NOMO-1 treated with DMSO at 0.1 percent for 48 hours (cell line): ENCODE results near the gene RUNDC1.
"Not testable (repeated sequence)": the region's sequence is repeated elsewhere in the genome, so short reads cannot be mapped to it uniquely, and the experiment has no call there.

Experiments
- DNase-seq: peaks from one replicate; lab custom pipeline; 2025; ENCODE audit not compliant: unreplicated experiment; lab: John Stamatoyannopoulos, UW

Gene RUNDC1

DNA sequence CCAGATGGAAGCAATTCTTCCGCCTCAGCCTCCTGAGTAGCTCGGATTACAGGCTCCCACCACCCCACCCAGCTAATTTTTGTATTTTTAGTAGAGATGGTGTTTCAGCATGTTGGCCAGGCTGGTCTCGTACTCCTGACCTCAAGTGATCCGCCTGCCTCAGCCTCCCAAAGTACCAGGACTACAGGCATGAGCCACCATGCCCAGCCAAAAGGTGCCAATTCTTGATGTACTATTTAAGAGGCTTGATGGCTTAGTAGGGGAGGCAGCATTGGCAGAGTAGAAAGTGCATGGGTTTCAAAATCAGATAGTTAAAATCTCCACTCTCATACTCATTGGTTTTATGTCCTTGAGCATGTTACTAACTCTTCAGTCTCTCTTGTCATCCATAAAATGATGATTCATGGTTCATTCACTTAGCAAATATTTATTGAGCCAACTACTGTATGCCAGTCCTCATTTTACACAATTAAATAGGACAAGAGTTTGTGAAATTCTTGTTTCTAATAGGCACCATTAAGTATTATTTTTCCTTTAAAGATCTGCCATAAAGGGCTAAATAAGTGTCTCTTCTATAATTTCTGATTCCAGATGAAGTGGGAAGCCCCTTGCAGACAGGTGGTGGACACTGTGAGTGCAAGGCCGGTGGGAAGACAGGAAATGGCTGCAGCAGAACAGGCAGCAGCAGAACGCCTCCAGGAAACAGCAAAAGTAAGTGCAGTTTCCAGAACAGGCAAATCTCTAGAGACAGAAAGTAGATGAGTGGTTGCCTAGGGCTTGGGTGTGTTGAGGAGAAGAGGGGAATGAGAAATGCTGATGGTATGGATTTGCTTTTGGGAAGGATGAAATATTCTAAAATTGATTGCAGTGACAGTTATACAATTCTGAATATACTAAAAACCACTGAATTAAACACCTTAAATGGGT lies 9.6 kb downstream of the RUNDC1 start:
- no peak for DNase-seq

DNA sequence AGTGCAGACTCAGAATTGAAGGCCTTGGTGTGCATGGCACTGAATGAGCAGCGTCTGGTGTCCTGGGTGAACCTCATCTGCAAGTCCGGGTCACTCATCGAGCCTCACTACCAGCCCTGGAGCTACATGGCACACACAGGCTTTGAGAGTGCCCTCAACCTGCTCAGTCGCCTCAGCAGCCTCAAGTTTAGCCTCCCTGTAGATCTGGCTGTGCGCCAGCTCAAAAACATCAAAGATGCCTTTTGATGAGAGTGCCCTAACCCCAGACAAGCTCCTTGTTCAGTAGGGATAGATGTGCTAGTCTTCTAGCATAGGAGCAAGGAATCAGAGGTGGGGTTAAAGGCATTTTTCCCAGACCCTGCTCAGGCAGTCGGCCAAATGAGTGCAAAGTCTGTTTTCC lies 11.1 kb downstream of the RUNDC1 start:
- DNase-seq = no peak

DNA sequence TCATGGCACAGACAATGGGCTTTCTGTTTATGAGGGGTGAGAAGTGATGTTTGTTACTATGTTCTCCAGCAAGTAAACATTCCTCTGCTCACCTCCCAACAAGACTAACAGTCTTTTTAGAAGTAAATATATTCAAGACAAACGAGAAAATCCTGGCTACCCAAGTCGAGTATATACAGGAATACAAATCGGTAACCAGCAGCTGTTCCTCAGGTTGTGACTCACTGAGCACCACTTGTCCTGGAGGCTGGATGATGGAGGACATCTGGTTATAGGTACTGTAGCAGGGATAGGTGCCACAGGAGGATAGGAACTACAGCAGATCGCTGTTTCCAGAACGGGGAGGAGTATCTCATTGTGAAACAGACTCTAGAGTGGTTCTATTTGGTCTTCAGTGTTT lies 12.5 kb downstream of the RUNDC1 start:
- no peak for DNase-seq

DNA sequence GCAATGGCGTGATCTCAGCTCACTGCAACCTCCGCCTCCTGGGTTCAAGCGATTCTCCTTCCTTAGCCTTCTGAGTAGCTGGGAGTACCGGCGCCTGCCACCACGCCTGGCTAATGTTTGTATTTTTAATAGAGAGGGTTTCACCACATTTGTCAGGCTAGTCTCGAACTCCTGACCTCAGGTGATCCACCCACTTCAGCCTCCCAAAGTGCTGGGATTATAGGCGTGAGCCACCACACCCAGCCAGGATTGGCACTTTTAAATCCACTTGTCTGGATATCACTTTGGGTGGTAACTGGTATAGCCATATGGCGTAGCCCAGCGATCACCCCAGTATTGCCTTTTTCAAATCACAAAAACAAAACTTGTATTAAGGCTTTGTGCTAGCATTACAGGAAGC lies 13.5 kb downstream of the RUNDC1 start:
- DNase-seq = not testable (repeated sequence)

DNA sequence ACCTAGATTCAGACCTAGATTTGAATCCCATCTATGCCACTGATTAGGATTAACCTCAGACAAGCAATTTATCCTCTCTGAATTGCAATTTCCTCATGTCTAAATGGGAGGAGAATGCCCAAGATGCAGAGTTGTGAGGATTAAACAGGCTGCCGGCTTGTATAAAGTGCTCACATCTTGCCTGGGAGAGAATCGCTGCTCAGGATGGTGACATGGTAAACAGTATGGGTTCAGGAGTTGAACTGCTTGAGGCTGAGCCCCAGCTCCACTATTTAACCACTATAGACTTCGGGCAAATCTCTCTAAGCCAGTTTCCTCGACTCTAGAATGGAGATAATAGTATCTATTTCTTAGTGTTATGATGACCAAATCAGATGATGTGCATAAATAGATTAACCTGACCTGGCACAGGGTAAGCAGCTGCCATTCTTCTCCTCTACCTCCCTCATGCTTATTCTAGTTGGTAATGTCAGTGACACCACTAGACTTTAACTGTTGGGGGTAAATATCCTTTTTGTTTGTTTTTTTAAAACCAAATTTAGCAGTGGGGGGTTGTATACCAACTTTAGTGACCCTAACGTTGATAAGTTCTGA lies 17.1 kb downstream of the RUNDC1 start:
- peak; percentile 31 for DNase-seq

DNA sequence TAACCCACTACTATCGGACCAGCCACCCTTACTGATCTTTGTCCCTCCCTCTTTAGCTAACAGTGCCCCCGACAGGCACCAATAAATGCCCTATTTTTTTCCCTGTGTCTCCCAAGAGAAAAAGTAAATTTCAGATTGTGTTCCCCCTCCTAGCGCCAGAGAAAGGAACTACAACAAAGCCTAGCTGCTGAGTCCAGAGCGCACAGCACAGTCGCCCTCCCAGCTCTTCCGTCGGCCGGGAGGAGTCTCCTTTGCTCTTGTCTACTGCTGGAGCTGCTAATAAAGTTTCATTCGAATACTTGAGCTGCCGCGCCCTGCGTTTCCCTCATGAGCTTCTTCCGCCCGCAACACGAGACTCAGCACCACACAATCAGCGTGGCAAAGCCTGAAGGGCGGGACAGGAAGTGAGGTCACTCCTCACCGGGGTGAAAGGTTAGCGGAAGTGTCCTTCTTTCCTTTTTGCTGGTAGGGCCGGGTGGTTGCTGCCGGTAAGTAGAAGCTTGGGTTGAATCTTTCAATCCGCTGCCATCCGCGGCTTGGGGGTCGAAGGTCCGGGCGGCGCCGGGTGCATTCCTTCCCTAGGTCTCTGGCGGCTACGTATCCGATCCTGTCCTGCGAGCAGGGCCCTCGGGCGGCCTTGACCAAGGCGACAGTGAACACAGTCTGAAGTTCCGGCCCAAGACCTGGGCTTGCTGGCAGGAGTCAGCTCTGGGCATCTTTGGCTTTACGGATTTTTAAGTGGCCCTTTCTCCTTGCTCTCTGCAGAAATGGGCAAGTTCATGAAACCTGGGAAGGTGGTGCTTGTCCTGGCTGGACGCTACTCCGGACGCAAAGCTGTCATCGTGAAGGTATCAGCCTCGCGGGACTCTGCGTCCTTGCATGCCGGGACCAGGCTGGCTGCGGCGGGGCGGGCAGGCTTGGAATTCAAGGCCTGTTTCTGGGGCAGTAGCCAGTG lies 17.9 kb downstream of the RUNDC1 start, which contains the start of gene RPL27:
Gene RPL27 (plus strand): TSS at position 436 of the 955 bp plus-strand sequence. CDS start 332 bp downstream, at position 768.
- DNase-seq = peak; percentile 99

DNA sequence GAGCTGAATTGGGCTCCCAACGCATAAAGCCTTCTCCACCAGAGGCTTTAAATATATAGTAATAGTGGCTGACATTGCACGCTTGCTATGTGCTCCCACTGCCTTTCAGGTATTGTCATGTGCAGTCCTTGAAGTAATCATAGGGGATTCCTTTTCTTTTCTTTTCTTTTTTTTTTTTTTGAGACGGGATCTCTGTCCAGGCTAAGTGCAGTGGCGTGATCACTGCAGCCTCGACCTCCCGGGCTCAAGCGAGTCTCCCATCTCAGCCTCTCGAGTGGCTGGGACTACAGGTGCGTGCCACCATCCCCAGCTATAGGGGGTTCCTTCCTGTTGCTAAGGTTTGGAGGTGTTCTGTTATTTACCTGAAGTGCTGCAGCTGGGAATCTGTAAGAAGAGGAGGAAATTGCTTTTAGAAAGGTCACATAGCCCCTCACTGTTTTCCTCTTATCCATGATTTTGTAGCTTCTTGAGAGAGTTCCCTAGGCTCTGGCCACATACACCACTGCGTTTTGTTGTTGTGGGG lies 18.7 kb downstream of the RUNDC1 start:
- no peak for DNase-seq

DNA sequence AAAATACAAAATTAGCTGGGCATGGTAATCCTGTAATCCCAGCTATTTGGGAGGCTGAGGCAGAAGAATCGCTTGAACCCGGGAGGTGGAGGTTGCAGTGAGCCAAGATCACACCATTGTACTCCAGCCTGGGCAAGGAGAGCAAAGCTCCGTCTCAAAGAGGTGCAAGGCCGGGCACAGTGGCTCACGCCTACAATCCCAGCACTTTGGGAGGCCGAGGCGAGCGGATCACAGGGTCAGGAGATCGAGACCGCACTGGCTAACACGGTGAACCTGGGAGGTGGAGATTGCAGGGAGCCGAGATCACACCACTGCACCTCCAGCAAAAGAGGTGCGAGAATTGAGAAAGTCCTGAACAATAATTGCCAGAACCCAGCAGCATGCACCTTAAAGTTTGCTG lies 20.5 kb downstream of the RUNDC1 start:
- not testable (repeated sequence) for DNase-seq

DNA sequence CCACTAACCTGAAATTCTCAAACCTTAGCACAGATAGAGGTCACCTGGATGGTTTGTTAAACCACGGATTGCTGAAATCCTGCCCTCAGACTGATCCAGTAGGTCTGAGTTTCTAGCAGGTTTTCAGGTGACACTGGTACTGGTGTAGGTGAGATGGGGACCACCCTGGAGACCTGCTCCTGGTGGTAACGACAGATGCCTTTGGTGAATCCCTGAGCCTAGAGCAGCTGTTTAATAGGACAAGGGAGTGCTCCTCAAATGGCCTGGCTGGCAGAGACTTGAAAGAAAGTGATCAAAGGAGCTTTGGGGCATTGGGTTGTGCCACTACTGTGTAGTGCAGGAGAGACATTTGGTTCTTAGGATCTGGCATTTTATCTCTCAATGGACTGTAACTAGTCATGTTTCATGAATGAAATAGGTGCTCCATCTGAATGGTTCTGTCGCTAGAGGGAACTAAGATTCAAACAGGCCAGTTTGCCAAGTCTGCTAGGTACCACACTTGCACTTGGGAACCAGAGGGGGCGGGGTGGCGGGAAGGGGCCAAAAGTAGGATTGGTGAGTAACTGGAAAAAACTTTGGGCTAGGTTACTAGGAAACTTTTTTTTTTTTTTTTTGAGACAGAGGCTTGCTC lies 23.3 kb downstream of the RUNDC1 start:
- no peak for DNase-seq

DNA sequence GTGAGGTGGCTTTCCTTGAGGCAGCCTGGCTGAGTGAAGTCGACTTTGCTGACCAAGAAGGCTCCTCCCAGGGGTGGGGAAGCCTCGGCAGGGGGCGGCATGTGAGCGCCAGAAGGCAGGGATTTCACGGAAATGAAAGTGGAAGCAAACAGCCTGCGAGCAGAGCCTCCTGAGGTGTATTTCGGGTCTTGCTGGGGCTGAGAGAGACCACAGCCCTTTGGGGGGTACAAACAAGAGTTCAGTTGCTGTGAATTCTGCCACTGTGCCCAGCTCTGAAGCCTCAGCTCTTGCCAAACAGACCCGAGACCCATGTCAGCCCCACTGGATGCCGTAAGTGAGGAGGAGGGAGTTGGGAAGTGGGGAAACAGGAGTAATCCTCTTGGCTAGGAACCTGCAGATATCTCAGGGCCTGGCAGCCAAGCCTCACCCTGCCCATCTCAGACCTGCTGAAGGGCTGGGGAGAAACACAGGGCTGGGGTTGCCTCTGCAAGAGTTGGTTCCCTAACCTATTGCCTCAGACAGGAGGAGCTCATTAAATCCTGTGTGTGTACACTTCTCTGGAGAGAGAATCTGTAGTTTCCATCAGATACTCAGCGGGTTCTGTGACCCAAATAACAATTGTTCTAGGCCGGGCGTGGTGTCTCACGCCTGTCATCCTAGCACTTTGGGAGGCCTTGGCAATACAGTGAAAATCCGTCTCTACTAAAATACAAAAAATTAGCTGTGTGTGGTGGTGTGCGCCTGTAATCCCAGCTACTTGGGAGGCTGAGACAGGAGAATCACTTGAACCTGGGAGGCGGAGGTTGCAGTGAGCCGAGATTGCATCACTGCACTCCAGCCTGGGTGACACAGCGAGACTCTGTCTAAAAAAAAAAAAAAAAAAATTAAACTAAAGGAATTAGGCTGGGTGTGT lies 26.5 kb downstream of the RUNDC1 start, which contains the start of gene IFI35:
Gene IFI35 (plus strand): TSS at position 146 of the 913 bp plus-strand sequence. CDS start 164 bp downstream, at position 310.
- peak; percentile 82 for DNase-seq

DNA sequence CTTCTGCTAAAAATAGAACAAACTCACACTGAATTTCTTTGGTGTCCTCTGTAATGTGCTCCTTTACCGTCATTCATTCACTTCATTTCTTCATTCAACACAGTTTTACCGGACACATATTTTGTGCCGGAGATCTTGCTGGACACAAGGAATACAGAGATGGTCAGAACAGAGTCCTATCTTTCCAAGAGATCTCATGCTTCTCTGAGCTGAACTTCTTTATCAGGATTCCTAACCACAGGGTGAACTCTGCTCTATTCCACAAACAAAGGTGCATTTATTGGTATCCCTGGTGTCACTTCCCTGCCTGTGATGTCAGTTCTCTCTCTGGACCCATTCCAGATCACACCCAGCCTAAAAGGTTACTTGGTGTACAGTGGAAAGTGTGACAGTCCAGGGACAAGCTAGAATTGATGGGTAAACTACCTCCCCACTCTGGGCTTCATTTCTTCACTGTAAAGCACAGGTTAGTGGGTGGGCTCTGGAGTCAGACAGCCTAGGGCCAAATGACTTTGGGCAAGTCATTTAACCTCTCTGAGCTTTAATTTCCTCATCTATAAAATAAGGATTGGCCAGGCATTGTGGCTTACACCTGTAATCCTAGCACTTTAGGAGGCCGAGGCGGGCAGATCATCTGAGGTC lies 30.4 kb downstream of the RUNDC1 start:
- no peak for DNase-seq

DNA sequence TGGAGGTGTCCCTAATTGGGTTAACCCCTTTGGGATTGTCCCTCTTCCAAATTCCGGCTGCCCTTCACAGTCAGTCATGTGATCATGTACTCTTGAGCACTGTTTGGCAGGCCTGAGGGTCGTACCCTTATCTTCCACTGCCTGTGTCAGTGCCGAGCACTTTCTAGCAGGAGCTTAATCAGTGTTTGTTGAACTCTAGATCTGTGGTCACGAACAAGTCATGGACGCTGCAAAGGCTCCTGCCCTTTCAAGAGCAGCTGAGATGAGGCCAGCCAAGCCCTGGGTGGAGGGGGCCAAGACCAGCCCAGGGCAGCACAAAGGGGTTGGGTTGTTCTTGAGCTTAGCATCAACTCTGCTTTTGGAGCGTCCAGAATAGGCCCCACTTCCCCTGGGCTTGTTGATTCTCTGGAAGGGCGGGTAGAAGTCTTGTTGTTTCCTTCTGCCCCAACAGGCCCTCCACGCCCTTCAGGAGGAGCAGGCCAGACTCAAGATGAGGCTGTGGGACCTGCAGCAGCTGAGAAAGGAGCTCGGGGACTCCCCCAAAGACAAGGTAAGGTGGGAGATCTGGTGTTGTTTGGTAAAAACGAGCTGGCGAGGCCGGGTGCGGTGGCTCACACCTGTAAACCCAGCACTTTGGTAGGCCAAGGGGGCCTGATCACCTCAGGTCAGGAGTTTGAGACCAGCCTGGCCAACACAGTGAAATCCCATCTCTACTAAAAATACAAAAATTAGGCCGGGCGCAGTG lies 31.5 kb downstream of the RUNDC1 start:
- no peak for DNase-seq

DNA sequence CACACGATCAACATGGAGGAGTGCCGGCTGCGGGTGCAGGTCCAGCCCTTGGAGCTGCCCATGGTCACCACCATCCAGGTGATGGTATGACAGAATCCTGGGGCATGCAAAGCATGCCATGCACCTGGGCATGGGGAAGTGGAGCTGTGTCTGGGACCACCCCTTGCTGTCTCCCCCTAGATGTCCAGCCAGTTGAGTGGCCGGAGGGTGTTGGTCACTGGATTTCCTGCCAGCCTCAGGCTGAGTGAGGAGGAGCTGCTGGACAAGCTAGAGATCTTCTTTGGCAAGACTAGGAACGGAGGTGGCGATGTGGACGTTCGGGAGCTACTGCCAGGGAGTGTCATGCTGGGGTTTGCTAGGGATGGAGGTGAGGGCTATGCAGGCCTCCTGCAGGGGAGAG lies 32.9 kb downstream of the RUNDC1 start:
- DNase-seq = no peak

DNA sequence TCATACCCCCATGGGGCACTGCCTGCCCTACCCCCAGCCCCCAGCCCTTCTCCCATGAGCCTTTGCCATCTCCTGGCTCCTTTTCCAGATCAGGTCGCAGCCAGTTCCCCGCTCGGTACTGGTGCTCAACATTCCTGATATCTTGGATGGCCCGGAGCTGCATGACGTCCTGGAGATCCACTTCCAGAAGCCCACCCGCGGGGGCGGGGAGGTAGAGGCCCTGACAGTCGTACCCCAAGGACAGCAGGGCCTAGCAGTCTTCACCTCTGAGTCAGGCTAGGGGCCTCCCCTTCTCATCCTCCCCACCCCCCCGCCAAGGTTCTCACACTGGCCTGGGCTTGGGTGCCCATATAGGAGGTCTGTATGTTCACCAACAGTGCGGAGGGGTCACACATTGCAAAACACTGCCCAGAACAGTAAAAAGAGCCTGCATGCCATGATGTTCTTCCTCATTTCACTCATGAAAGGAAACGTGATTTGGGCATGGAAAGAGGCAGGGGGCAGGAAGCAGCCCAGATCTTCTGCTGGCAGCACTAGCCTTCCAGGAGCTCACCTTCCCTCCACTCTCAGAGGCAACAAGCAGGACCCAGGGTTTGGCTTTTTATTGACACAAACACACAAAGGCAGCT lies 33.8 kb downstream of the RUNDC1 start:
- DNase-seq = peak; percentile 23

DNA sequence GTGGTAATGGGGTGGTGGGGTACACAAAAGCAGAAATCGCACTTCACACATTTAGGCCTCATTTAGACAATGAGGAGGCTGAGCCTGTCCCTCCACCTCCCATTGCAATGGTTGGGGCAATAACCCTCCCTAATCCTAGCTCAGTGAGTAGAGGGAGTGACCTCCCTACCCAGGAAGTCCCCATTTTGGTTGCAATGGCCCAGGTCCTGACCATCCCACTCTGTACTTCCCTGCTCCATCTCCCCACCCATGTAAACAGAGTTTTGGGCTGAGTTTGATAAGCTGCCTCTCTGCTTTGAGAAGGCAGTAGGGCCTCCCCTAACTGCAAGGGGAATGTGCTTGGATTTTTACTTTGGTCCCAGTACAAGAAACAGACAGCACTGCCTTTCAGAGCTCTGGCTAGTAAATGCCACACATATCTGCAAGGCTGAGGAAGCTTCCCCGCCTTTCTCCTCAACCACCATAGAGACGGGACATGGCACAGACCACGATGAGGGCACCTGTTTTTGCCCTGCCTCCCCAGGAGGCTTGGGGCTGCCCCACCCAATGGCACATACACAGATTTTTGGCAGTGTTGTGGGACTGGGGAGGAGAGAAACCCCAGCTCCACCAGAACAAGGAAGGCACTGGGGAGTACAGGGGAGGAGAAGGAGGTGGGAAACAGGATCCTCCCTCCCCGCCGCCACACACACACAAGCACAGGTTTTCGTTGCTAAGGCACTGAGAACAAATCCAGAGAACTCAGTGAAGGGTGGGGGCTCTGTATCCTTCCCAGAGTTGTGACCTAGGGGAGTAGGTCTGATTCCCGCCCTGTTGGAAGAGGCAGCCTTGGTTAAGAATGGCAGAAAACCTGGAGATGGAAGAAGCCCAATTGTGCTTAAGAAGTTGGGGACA lies 34.5 kb downstream of the RUNDC1 start:
- DNase-seq = no peak

DNA sequence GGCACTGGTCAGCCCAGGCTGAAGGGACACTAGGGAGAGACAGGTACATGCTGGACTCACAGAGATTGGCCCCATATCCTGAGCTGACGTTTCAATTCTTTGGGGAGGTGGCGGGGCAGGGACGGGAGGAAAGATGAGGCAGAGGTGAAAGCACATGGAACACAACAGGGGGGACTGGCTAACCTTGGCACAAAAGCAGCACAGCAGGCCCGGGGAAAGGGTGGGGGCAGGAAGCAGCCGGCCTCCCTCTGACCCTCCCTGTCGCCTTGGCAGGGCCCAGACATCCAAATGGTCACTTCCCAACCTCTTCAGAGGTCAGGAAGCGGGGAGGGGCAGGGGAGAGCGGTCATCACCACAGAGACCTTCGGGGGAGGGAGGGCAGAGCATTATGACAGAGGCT lies 35.2 kb downstream of the RUNDC1 start:
- DNase-seq = no peak

DNA sequence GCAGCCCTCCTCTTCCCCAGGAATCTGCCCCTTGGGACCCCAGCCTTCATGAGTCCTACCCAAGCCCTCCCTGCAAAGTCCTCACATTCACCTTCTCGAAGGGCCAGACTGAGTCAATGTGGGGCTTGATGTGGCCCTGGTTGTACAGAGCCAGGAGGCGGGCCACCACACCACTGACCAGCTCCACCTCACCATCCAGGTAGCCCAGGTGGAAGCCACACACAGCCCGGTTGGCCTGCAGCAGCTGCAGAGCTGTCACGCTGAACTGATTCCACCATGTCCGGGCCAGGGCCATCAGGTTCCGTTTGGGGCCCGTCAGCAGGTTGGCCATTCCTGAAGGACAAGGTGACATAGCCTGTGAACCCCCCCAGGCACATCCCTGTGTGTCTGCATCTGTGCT lies 35.9 kb downstream of the RUNDC1 start:
- DNase-seq = no peak
